Muscle of back (tissue), 11 donors: Measurements from ENCODE around the gene ZMAT5. TPM values are rescaled to one million over a fixed set of nuclear protein-coding genes. Genes with fewer than 3 reads are reported as not detected.
"Not testable (repeated sequence)": the region's sequence is repeated elsewhere in the genome, so short reads cannot be mapped to it uniquely, and the experiment has no call there.

Experiments
- DNase-seq, 3 donors: peaks; one replicate each; pipeline versions ENCODE4 v3.0.0 to v3.0.0-alpha.2; 2013
- polyA plus RNA-seq, 10 donors: library from polyadenylated mRNA; unstranded; fragments of 120-200 nt; gene quantifications; one replicate each; pipeline ENCODE4 v1.2.1, GENCODE V29; 2013; ENCODE audit not compliant: insufficient read length in 10 of 10

Gene ZMAT5
- polyA plus RNA-seq, 10 donors = 13.2 to 21.4 (median 16.6) TPM

DNA sequence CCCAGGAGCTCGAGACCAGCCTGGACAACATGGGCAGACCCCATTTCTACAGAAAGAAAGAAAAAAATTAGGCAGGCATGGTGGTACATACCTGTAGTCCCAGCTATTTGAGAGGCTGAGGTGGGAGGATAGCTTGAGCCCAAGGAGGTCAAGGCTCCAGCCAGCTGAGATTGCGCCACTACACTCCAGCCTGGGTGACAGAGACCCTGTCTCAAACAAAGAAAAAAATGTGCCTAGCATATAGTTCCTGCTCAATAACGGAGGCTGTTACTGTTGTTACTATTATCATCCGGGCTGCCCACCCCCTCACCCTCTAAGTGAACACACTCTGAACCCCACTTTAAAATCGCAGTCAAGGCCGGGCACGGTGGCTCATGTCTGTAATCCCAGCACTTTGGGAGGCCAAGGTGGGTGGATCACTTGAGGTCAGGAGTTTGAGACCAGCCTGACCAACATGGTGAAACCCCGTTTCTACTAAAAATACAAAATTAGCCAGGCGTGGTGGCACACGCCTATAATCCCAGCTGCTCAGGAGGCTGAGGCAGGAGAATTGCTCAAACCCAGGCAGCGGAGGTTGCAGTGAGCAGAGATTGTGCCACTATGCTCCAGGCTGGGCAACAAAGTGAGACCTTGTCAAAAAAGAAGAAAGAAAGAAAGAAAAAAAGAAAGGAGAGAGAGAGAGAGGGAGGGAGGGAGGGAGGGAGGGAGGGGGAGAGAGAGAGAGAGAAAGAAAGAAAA lies 12.0 kb downstream of the ZMAT5 start:
- not testable (repeated sequence) for DNase-seq

GRCh38 chr22:29753808-29754657 lies 12.8 kb downstream of the ZMAT5 start:
- DNase-seq = no peak

- DNase-seq = no peak
Observed at GRCh38 chr22:29751669-29752068, 15.1 kb downstream of the ZMAT5 start.

GRCh38 chr22:29750559-29751538 lies 16.0 kb downstream of the ZMAT5 start:
- DNase-seq = peak in 1 of 3 donors; percentile 57

DNA sequence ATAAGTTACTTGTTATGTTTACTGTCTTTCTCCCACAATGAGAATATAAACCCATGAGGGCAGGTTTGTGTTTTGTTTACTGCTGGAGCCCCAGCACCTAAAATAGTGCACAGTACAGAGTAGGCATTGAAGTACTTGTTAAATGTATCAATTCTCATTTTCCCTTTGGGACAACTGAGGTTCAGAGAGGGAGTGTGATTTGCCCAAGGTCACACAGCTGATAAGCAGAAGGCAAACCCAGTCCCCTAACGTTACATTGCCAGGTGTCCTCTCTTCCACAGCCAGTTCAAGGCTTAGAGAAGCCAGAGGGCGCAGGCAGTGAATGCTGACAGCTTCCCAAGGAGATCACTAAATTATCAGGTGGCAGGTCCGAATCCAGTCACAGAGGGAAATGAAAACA lies 16.8 kb downstream of the ZMAT5 start:
- no peak for DNase-seq

DNA sequence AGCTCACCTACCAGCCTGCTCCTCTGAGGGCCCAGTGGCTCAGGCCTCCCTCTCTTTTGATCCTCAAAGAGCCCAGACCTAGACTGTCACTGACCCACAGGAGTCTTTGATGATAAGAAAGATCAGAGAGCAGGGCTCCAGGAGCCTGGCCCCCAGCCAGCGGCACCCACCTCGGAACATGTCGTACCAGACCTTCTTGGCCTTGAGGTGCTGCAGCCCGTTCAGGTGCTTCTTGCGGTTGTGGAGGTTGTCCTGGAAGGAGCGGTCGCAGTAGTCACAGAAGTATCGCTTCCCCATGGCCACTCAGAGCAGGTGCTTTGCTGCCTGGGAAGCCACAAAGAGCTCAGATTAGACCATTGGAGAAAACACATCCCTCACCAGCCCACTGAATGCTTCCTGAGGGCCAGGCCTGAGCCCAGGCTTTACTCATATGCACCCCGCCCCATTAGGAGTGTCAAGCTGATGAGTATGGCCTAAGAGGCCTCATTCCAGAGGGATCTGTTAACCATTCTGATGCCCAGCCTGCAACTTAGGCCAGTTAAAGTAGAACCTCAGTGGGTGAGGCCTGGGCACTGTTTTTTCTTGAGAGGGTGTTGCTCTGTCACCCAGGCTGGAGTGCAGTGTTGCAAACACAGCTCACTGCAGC lies 18.4 kb downstream of the ZMAT5 start:
- DNase-seq = no peak

DNA sequence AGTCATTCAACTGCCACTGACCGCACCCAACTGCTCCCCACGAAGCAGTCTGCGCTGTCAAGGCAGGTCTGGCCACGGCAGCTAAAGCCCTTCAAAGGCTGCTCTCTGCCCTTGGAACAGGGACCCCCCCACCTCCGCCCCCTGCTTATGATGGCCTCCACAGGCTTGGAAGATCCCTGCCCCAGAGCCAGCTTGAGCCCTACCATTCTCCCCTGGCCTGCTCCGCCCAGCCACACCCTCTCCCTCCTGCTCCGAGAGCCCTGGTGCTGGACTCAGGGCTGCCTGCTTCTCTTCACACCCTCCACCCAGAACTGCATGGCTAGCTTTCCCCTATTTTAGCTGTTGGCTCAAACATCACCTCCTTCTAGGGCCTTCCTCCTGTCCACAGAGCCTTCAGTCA lies 19.0 kb downstream of the ZMAT5 start:
- DNase-seq = no peak

DNA sequence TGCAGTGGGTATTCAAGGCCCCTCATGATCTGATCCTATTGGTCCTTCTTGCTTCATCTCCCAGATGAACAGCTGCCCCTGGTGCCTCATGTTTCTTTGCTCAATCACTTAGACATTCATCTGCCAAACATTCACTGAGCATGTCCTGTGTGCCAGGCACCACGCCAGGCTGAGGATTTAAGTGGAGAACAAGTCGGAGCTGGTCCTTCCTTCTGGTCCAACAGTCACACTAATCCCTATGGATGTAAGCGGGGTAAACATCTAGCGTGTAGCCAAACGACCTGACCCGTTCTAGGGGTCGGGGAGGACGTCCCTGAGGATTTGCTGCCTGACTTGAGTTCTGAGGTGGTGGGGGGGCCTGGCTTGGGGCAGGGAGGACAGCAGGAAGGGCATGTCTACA lies 21.9 kb downstream of the ZMAT5 start:
- DNase-seq = peak; percentile 66 to 79 (median 76)

DNA sequence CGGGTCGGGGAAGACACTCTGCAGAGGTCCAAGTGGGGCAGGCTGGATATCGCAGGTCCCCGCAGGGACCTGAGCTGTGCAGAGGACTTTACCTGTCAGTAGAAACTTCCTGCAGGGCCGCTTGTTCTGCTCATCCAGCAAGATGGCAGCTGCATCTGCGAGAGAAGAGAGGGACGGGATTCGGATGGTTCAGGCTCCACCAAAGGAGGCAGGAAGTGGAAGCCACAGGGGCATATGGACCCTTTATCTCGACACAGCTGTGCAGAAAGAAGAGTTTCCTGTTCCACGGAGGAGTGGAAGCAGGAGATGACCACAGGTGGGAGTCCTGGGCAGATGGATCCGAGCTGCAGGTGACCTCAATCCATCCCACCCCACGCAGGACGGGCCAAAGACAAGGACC lies 24.5 kb downstream of the ZMAT5 start:
- DNase-seq = no peak

- DNase-seq = no peak
Observed at GRCh38 chr22:29741926-29742325, 24.9 kb downstream of the ZMAT5 start.

- DNase-seq = no peak
Observed at GRCh38 chr22:29740216-29740615, 26.6 kb downstream of the ZMAT5 start.

GRCh38 chr22:29739346-29739875 lies 27.4 kb downstream of the ZMAT5 start:
- DNase-seq = no peak

DNA sequence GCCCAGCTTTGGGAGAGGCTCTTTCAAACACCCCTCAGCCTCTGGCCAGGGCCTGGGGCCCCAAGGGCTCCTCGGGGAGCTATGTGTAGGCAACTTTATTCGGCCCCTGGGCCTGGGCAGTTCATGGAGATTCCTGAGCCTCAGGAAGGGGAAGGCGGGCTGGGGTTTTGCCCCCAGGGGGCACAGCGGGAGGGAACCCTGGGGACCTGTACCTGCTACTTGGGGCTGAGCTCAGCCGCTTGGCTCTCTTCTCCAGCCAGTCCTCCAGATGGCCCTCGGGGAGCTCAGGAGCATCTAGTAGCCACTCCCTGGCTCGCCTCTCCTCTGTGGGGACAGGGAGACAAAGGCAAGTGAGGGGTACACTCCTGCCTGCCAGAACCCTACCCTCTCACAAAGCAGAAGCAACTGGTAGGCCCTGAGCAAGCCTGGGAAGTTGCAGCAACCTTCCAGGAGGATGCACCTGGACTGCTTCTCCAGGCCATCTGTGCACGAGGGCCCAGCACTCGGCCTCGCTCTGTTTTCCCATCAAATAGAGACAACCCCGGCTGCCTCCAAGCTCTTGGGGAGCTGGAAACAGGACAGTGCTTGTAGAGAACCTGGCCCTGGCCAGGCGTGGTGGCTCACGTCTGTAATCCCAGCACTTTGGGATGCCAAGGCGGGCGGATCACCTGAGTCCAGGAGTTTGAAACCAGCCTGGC lies 28.5 kb downstream of the ZMAT5 start:
- no peak for DNase-seq

DNA sequence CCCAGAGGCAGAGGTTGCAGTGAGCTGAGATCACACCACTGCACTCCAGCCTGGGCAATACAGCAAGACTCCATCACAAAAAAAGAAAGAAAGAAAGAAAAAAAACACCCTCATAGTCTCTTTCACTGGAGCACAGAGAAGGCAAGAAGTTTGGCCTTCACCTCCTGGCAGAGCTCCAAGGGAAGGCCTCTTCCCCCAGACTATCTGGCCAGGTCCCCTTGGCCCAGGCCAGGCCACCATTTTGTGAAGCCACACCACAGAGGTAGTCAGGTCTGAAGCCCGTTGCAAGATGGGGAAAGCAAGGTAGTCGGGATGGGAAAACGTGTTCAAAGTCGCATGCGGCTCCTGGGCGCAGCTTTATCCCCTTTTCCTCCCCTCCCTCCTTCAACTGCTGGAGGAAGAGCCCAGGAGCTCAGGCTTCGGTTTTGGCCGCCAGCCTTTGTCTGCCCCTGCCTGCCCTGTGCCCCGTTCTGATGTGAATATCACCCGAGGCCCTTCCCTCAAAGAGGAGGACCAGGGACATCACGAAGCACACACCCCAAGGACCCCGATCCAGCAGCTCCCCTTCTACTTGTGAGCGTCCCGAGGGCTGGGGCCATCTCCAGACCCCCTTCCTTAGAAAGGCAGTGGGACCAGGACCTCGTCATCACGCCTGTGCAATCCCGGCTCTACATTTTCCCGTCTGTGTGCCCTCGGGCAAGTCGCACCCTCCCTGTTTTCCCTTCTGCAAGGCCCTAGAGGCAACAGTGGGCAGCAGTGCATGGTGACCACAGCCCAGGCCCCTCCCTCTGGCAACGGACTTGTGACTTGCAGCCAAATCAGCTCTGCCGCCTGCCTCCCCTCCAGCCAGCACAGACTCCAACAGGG lies 29.3 kb downstream of the ZMAT5 start:
- DNase-seq = no peak

DNA sequence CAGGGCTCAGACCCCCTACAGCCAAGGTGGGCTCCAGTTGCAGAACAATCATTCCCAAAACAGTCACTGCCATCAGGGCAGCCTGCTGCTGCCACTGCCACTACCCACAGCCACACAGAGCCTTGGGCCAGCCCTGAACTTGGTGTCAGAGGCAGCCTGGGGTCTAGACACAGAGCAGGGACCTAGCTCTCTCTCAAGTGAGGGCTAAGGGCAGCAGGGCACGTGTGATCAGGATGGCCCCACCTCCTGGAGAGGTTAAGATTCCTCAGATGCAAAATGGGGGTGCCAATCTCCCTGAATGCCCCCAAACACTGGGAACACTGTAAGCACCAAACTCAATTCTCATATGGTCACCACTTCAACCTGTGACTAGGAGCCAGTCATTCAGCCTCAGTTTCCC lies 31.4 kb downstream of the ZMAT5 start:
- DNase-seq = no peak

DNA sequence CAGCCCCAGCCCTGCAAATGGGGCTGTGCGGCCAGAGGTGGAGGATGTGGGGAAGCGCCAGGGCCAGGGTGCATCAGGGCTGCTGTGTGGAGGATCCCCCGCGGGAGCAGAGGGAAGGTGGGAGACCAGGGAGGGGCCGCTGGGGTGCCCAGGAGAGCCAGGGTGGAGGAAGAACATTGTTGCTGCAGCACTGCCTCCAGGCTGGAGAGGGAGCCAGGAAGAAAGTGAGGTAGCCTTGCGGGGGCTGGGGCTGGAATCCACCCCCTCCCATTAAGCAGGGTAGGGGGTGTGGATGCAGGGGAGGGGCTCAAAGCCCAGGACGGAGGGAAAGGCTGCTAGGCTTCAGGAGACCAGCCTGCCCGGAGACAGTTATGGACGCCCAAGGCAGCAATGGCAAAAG lies 32.0 kb downstream of the ZMAT5 start:
- no peak for DNase-seq

DNA sequence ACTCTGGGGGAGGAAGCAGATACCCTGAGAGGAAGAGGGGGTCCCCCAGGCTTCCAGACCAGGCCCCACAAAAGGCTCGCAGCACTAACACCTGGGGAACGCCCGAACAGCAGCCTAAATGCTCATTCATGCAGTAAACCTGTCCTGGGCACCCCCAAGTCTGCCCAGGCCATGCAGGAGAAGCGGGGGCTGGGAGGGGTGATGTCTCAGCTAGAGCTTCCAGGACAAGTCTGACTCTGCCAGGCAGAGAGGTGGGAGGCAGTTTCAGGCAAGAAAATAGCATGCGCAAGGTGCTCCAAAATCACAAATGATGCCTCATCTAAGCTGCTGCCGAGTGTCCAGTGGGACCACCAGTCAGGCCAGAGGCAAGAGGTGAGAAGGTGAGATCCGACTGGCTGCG lies 32.4 kb downstream of the ZMAT5 start:
- DNase-seq = no peak

- no peak for DNase-seq
Observed at GRCh38 chr22:29733362-29734201, 33.2 kb downstream of the ZMAT5 start.

DNA sequence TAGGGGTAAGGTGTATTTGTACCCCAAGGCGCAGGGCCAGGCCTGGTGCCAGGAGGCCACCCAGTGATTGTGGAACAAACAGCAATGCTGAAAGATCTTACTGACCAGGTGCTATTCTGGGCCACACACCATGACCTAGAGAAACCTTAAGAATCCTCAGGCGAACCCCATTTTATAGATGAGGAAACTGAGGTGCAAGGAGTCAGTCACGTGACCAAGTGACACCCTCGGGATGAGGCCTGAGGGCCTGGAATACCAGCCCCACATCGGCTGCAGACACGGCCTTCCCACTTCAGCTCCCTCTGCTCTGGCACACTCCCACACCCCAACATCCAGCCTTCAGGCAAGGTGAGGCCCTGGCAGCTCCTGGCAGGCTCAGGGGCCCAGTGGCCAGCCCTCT lies 33.9 kb downstream of the ZMAT5 start:
- DNase-seq = no peak
